ENCODE results near the gene MACROD1.

The MACROD1 gene

DNA sequence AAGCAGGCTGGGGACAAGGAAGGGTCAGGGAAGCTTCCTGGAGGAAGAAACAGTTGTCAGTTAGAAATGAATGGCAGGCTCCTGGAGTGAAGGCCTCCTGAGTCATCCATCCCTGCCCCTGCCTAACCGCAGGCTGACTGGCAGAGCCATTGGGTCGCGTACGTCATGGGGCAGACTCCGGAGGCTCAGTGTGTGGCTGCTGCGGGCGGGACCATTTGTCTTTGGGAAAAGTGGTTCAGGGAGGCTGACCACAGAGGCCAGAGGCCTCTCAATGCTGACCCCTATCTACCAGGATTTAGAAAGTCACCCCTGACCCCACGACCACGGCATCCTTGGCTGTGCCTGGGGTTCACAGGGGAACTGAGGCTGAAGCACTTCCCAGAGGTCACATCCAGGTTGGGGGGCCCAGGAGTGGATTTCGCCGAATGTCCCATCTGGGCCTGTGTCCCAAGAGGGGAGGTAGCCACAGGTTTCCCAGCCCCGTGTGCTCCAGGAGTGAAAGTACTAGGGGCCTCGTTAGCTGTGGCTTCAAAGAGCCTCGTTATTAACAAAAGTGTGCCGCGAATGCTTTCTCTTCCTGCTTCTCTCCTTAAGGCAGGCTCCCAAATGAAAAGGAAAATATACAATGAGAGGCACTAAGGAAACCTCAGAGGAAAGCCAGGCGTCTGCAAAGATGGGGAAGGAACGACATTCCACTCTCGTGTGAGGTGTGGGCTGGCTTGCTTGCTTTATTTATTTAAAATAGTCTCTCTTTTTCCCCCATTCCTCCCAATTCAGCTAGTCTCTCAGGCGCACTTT, 71.3 kb downstream of the MACROD1 start:
- Mint-ChIP-seq H3K36me3 (ENCODE audit: low read depth) (no peaks in the 10 kb centered on the region), H3K27ac (no peak overlapping the region), H3K4me3 (no peak overlapping the region), H3K9me3 (no peaks in the 10 kb centered on the region), H3K27me3 (ENCODE audit: low read depth, poor library complexity) (peaks cover 20% of the 10 kb centered on the region), H3K4me1 (peaks cover 60% of the 10 kb centered on the region)
- TF ChIP-seq, protein P1, sequence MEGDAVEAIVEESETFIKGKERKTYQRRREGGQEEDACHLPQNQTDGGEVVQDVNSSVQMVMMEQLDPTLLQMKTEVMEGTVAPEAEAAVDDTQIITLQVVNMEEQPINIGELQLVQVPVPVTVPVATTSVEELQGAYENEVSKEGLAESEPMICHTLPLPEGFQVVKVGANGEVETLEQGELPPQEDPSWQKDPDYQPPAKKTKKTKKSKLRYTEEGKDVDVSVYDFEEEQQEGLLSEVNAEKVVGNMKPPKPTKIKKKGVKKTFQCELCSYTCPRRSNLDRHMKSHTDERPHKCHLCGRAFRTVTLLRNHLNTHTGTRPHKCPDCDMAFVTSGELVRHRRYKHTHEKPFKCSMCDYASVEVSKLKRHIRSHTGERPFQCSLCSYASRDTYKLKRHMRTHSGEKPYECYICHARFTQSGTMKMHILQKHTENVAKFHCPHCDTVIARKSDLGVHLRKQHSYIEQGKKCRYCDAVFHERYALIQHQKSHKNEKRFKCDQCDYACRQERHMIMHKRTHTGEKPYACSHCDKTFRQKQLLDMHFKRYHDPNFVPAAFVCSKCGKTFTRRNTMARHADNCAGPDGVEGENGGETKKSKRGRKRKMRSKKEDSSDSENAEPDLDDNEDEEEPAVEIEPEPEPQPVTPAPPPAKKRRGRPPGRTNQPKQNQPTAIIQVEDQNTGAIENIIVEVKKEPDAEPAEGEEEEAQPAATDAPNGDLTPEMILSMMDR (IDR thresholded peaks at IDR 0.05): no peak
- no peak for DNase-seq

DNA sequence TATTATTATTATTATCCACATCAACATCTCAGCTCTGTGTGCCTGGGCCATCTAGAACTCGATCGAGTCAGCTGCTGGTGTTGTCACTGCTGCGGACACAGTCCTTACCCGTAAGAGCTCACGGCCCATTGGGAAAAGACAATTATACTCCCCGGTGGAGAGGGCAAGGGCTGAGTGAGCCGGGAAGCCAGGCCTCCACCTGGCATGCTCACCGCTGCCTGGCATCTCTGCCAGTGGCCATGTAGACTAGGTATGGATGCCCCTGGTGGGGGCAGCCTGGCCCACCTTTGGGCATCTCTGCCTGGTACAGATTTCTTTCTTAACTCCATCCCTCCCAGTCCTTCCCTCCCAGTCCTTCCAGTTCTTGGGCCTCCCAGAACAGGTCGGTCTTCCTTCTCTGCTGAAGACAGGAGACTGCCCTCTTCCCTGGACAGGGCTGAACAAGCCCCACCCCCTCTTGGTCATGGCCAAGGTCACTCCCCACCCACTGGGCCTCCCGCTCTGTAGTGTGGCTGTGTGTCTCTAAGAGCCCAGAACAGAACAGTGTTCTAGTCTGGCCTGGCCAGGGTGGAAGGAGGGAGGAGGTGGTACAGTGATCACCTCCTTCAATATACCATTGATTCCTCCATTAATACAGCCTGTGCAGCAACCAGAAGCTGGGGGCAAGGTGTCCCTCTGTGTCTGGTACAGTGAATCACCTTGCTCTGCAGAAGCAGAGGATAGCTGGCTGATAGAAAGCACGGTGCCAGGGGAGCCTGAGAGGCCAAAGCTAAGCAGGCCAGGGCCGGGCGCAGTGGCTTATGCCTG, 72.5 kb downstream of the MACROD1 start:
- no peaks in the 10 kb centered on the region for H3K36me3 Mint-ChIP-seq (ENCODE audit: low read depth)

DNA sequence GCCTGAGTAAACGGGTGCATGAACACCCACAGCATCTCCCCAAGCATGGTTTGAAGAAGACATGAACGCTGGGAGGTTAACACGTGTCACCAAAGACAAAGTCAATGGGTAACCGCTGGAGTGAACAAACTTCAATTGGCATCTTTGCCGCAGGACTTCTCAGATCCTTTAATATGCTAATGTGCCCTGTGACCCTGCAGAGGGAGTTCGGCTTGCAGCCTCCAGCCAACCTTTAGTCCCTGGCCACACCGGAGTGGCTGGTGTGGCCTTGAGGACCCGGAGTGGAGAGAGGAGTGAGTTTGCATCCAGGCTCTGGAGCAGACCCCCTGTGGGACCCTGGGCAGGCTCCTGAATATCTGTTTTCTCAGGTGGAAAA, 73.2 kb downstream of the MACROD1 start:
- H3K36me3 Mint-ChIP-seq (ENCODE audit: low read depth): no peaks in the 10 kb centered on the region

More for the DNA sequence above, 72.5 kb downstream of the MACROD1 start:
- Mint-ChIP-seq H3K27me3 (ENCODE audit: low read depth, poor library complexity) (peaks cover 16% of the 10 kb centered on the region), H3K9me3 (no peaks in the 10 kb centered on the region), H3K27ac (no peak overlapping the region), H3K4me1 (peaks cover 59% of the 10 kb centered on the region), H3K4me3 (no peak overlapping the region)
- TF ChIP-seq, protein P1 (IDR thresholded peaks at IDR 0.05): no peak
- DNase-seq: no peak

DNA sequence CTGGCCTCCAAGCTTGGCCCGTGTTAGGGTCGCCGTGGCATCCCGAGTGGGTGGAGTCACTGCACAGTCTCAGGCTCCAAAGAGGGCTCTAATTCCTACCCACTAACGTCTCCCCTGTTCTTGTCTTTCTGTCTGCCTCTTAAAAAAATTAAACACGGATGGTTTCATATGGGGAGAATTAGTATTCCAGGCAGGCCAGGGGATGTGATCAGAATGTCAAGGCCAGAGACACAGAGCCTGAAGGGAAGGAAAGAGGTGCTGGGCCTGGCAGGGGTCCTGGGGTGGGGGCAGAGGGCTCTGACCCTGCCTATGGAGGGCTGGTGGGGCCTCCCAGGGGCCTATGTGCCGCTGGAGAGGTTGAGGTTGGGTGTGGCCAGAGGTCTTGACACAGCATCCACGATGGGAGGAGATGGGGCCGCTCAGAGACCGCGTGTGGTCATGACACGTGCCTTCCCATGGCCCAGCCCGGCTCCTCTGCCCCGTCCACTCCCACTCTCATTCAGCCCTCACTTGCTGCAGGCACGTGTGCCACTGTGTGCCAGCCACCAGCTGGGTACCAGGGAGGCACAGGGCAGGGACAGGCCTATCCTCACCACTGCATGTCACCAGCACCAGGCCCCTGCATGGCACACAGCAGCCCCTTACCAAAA, 73.7 kb downstream of the MACROD1 start:
- H3K36me3 Mint-ChIP-seq (ENCODE audit: low read depth): no peaks in the 10 kb centered on the region
- peaks cover 58% of the 10 kb centered on the region for H3K4me1 Mint-ChIP-seq
- DNase-seq: no peak
- H3K27ac Mint-ChIP-seq: no peak overlapping the region
- TF ChIP-seq, protein P1 (IDR thresholded peaks at IDR 0.05): no peak
- H3K4me3 Mint-ChIP-seq: no peak overlapping the region
- peaks cover 12% of the 10 kb centered on the region for H3K27me3 Mint-ChIP-seq (ENCODE audit: low read depth, poor library complexity)
- no peaks in the 10 kb centered on the region for H3K9me3 Mint-ChIP-seq

More for the DNA sequence above, 73.2 kb downstream of the MACROD1 start:
- H3K9me3 Mint-ChIP-seq: no peaks in the 10 kb centered on the region
- no peak overlapping the region for H3K4me3 Mint-ChIP-seq
- DNase-seq: no peak
- TF ChIP-seq, protein P1 (IDR thresholded peaks at IDR 0.05): no peak
- H3K27me3 Mint-ChIP-seq (ENCODE audit: low read depth, poor library complexity): peaks cover 9% of the 10 kb centered on the region
- no peak overlapping the region for H3K27ac Mint-ChIP-seq
- peaks cover 55% of the 10 kb centered on the region for H3K4me1 Mint-ChIP-seq

DNA sequence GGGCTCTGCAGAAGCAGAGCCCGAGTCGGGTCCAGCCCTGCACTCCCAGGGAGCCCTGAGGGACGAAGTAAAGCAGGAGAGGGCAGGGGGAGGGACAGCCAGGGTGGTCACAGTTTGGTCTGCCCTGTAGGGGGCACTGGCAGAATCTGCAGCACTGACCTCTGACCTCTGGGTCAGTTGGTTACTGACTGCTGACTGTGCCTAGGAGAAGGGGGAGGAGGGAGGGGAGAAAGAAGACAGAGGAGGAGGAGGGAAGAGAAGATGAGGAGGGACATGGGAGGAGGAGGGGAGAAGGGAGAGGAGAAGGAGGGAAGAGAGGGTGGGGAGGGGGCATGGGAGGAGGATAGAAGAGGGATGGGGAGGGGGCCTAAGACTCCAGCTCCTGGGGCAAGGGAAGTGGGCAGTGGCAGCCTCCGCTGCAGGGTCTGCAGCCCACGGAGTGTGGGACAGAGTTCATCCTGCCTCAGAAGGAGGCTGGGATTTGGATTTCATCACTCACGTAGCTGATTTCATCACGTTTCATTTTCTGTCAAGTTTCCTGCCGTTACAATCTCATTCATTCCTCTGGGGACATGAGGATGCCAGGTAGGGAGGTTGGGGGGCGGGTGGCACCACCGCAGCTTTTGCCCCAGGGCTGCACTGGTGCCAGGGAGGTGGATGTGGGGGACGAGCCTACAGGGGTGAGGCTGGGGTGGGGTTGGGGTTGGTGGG, 75.0 kb downstream of the MACROD1 start:
- Mint-ChIP-seq H3K27me3 (ENCODE audit: low read depth, poor library complexity) (peaks cover 17% of the 10 kb centered on the region), H3K36me3 (ENCODE audit: low read depth) (no peaks in the 10 kb centered on the region), H3K4me1 (peaks cover 69% of the 10 kb centered on the region), H3K4me3 (no peak overlapping the region), H3K27ac (no peak overlapping the region), H3K9me3 (no peaks in the 10 kb centered on the region)
- no peak for DNase-seq
- TF ChIP-seq, protein P1 (IDR thresholded peaks at IDR 0.05): no peak

Data from nephron progenitor cell (in vitro differentiated cells).